Endodermal cell (in vitro differentiated cells): Measurements from ENCODE around the gene MACROD2. TPM values are rescaled to one million over a fixed set of nuclear protein-coding genes. Genes with fewer than 3 reads are reported as not detected.

Experiments
- DNase-seq: peaks from one replicate; pipeline ENCODE4 v3.0.0-alpha.2; 2017
- H3K27ac ChIP-seq: 2 replicates; pipeline ENCODE4 v1.5.1; 2013; ENCODE audit warnings: mild to moderate bottlenecking, low read depth, low read length, moderate library complexity
- H3K27me3 ChIP-seq: 2 replicates; pipeline ENCODE4 v1.6.1; 2013; ENCODE audit warnings: mild to moderate bottlenecking, low read length, moderate library complexity; ENCODE audit not compliant: insufficient read depth, control insufficient read depth, poor library complexity, severe bottlenecking
- H3K36me3 ChIP-seq: 2 replicates; pipeline ENCODE4 v1.7.0; 2013; ENCODE audit warnings: mild to moderate bottlenecking, low read length, moderate library complexity; ENCODE audit not compliant: control insufficient read depth, insufficient read depth
- H3K4me1 ChIP-seq: one replicate; pipeline ENCODE4 v1.7.0; 2013; ENCODE audit warnings: low read length; ENCODE audit not compliant: control insufficient read depth, insufficient read depth
- H3K4me3 ChIP-seq: 2 replicates; pipeline ENCODE4 v1.5.1; 2013; ENCODE audit warnings: mild to moderate bottlenecking, low read length, moderate library complexity
- H3K9ac ChIP-seq: 2 replicates; pipeline ENCODE4 v1.6.1; 2013; ENCODE audit warnings: mild to moderate bottlenecking, low read length, moderate library complexity; ENCODE audit not compliant: poor library complexity, severe bottlenecking; ENCODE audit errors: extremely low read depth
- H3K9me3 ChIP-seq: 2 replicates; pipeline ENCODE4 v1.6.1; 2013; ENCODE audit warnings: mild to moderate bottlenecking, low read length, moderate library complexity; ENCODE audit not compliant: control insufficient read depth
- H3K27ac Mint-ChIP-seq: 2 replicates; pipeline ENCODE4 v1.8.0; 2020; ENCODE audit warnings: mixed read lengths
- H3K27me3 Mint-ChIP-seq: 2 replicates; pipeline ENCODE4 v1.8.0; 2021; ENCODE audit warnings: mild to moderate bottlenecking, mixed read lengths; ENCODE audit not compliant: insufficient read depth
- H3K36me3 Mint-ChIP-seq: 2 replicates; pipeline ENCODE4 v1.8.0; 2020; ENCODE audit warnings: low read depth, mixed read lengths
- H3K4me1 Mint-ChIP-seq: 2 replicates; pipeline ENCODE4 v1.8.0; 2020; ENCODE audit warnings: mixed read lengths
- H3K4me3 Mint-ChIP-seq: 2 replicates; pipeline ENCODE4 v1.8.0; 2020; ENCODE audit warnings: mild to moderate bottlenecking, moderate library complexity, mixed read lengths
- H3K9me3 Mint-ChIP-seq: 2 replicates; pipeline ENCODE4 v1.8.0; 2020; ENCODE audit warnings: mild to moderate bottlenecking, mixed read lengths
- CTCF ChIP-seq: fragments of 200-600 bp; sonication (generic); conservative IDR thresholded peaks from 2 replicates; pipeline ENCODE4 v1.5.0; 2021; ENCODE audit warnings: antibody characterized with exemption, mild to moderate bottlenecking
- WGBS, 2 experiments: methylation state at CpG; one replicate each; pipeline versions ENCODE4 v1.1.5 to v1.1.7; 2013; ENCODE audit warnings: missing lambda C conversion rate in 2 of 2, mixed read lengths in 1 of 2; ENCODE audit not compliant: insufficient coverage in 1 of 2, insufficient read length in 1 of 2; 5-methylcytosine and 5-hydroxymethylcytosine counted together
- total RNA-seq, 2 donors: library from RNA; stranded (reverse); fragmentation: NEBNext Ultra II Directional in 1 of 2; extraction: Animal tissue kit (Norgen Biotek cat#: 25700) in 1 of 2; gene quantifications; 2 replicates in 1 of 2; 3 replicates in 1 of 2; pipeline ENCODE4 v1.2.1, GENCODE V29; 2021

The MACROD2 gene
- total RNA-seq, 2 donors from 2014 or later, result 2.3 to 4.8 TPM

DNA sequence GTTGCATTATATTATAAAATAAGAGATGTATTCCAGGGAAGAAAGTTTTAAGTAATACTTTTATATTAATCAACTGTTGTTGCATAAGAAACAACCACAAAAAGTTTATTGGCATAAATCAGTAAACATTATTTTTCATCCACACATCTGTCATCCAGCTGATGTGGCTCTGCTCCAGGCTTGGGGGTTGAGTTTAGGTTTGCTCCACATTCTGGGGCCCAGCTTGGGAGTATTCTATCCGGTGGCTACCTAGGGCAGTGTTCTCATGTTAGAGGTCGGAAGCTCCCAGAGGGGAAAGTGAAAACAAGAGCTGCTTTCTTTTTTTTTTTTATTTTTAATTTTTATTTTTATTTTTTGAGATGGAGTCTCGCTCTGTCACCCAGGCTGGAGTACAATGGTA is 1070.5 kb downstream of the MACROD2 start:
- no peaks in the 10 kb centered on the region for H3K9me3 ChIP-seq
- Mint-ChIP-seq H3K4me3 (no peak overlapping the region), H3K4me1 (no peaks in the 10 kb centered on the region), H3K27ac (no peak overlapping the region), H3K27me3 (no peaks in the 10 kb centered on the region), H3K36me3 (no peaks in the 10 kb centered on the region), H3K9me3 (no peaks in the 10 kb centered on the region)
- WGBS, 2 experiments, result 83 to 93% methylated on average over 1 to 3 of the region's 3 CpGs
- H3K27me3 ChIP-seq, result no peaks in the 10 kb centered on the region
- no peak overlapping the region for H3K9ac ChIP-seq
- H3K27ac ChIP-seq, result no peak overlapping the region
- H3K36me3 ChIP-seq, result no peaks in the 10 kb centered on the region
- no peaks in the 10 kb centered on the region for H3K4me1 ChIP-seq
- DNase-seq, result no peak
- H3K4me3 ChIP-seq, result no peak overlapping the region
- TF ChIP-seq CTCF, result no peak

DNA sequence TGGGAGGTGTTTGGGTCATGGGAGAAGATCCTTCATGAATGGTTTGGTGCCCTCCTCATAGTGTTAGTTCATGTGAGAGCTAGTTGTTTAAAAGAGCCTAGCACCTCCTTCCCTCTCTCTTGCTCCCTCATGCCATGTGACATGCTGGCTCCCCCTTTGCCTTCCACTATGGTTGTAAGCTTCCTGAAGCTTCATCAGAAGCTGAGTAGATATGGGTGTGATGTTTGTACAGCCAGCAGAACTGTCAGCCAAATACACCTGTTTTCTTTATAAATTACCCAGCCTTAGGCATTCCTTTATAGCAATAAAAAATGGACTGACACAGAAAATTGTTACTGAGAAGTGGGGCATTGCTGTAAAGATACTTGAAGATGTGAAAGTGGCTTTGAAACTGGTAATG is 1073.2 kb downstream of the MACROD2 start:
- no peaks in the 10 kb centered on the region for H3K36me3 ChIP-seq
- TF ChIP-seq CTCF, result no peak
- DNase-seq, result no peak
- H3K4me3 ChIP-seq, result no peak overlapping the region
- H3K9ac ChIP-seq, result no peak overlapping the region
- no peaks in the 10 kb centered on the region for H3K36me3 Mint-ChIP-seq
- no peak overlapping the region for H3K4me3 Mint-ChIP-seq
- H3K27ac ChIP-seq, result no peak overlapping the region
- H3K9me3 ChIP-seq, result no peaks in the 10 kb centered on the region
- H3K27me3 Mint-ChIP-seq, result no peaks in the 10 kb centered on the region
- H3K4me1 ChIP-seq, result no peaks in the 10 kb centered on the region
- H3K27ac Mint-ChIP-seq, result no peak overlapping the region
- no peaks in the 10 kb centered on the region for H3K4me1 Mint-ChIP-seq
- no peaks in the 10 kb centered on the region for H3K9me3 Mint-ChIP-seq
- H3K27me3 ChIP-seq, result no peaks in the 10 kb centered on the region

DNA sequence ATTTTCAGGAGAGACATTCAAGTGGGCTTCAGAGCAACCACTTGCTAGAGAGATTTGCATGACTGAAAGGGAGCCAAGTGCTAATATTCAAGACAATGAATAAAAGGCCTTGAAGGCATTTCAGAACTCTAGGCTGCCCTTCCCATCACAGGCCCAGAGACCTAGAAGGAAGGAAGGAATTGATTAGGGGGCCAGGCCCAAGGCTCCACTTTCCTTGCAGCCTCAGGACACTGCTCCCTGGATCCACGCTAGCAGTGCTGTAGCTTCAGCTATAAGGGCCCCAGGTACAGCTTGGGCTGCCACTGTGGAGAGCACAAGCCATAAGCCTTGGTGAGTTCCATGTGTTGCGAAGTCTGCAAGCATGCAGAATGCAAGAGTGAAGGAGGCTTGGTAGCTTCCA is 1074.0 kb downstream of the MACROD2 start:
- no peaks in the 10 kb centered on the region for H3K36me3 Mint-ChIP-seq
- no peak overlapping the region for H3K4me3 Mint-ChIP-seq
- H3K4me3 ChIP-seq, result no peak overlapping the region
- no peaks in the 10 kb centered on the region for H3K4me1 Mint-ChIP-seq
- no peak overlapping the region for H3K27ac ChIP-seq
- no peaks in the 10 kb centered on the region for H3K4me1 ChIP-seq
- no peak for DNase-seq
- H3K9me3 ChIP-seq, result no peaks in the 10 kb centered on the region
- H3K36me3 ChIP-seq, result no peaks in the 10 kb centered on the region
- no peaks in the 10 kb centered on the region for H3K27me3 Mint-ChIP-seq
- H3K27ac Mint-ChIP-seq, result no peak overlapping the region
- H3K9me3 Mint-ChIP-seq, result no peaks in the 10 kb centered on the region
- TF ChIP-seq CTCF, result no peak
- H3K9ac ChIP-seq, result no peak overlapping the region
- H3K27me3 ChIP-seq, result no peaks in the 10 kb centered on the region
- WGBS, 2 experiments, result 92% methylated on average over 2 of the region's 2 CpGs; no CpG with 5 or more reads in 1 of the 2 experiments
